Osteoblast (primary cell): ENCODE data around the gene PTOV1. TPM values are rescaled to one million over a fixed set of nuclear protein-coding genes. Genes with fewer than 3 reads are reported as not detected.
A peak's percentile ranks its signal among the peaks of the same experiment; 100 is the strongest.

Experiments used
- DNase-seq: peaks from one replicate; pipeline ENCODE4 v3.0.0; 2011; ENCODE audit warnings: low spot score, mixed read lengths; ENCODE audit not compliant: insufficient read length; ENCODE audit errors: missing footprints
- H2AFZ ChIP-seq: 2 replicates; pipeline ENCODE4 v1.6.0; 2011; ENCODE audit warnings: mild to moderate bottlenecking, low read length
- H3K27ac ChIP-seq: 2 replicates; pipeline ENCODE4 v1.5.1; 2011; ENCODE audit warnings: mild to moderate bottlenecking, low read depth, low read length, moderate library complexity
- H3K27me3 ChIP-seq: 2 replicates; pipeline ENCODE4 v1.6.0; 2012; ENCODE audit warnings: mild to moderate bottlenecking, control low read depth, inconsistent platforms, low read length, moderate library complexity; ENCODE audit not compliant: insufficient read depth
- H3K36me3 ChIP-seq: 2 replicates; pipeline ENCODE4 v1.5.1; 2011; ENCODE audit warnings: mild to moderate bottlenecking, low read length, control low read depth, moderate library complexity; ENCODE audit not compliant: insufficient read depth
- H3K4me1 ChIP-seq: 2 replicates; pipeline ENCODE4 v1.5.1; 2011; ENCODE audit warnings: mild to moderate bottlenecking, low read length, control low read depth, moderate library complexity; ENCODE audit not compliant: insufficient read depth
- H3K4me2 ChIP-seq: 2 replicates; pipeline ENCODE4 v1.6.0; 2011; ENCODE audit warnings: mild to moderate bottlenecking, low read length; ENCODE audit not compliant: insufficient read depth
- H3K4me3 ChIP-seq: fragments of 200-600 bp; sonication (generic); 3 replicates; pipeline ENCODE4 v1.5.1; 2012; ENCODE audit warnings: mild to moderate bottlenecking, low read length, inconsistent platforms; ENCODE audit not compliant: insufficient read depth
- H3K79me2 ChIP-seq: 2 replicates; pipeline ENCODE4 v1.6.0; 2012; ENCODE audit warnings: mild to moderate bottlenecking, low read length, control low read depth, inconsistent platforms; ENCODE audit not compliant: insufficient read depth
- H3K9me3 ChIP-seq: 2 replicates; pipeline ENCODE4 v1.5.1; 2011; ENCODE audit warnings: low read depth, low read length, control low read depth
- H4K20me1 ChIP-seq: 2 replicates; pipeline ENCODE4 v1.6.0; 2012; ENCODE audit warnings: mild to moderate bottlenecking, low read length, control low read depth; ENCODE audit not compliant: insufficient read depth
- total RNA-seq: library from RNA; depleted of rRNA; stranded (reverse); fragments of >200 nt; gene quantifications from 2 replicates; pipeline ENCODE4 v1.2.3, GENCODE V29; 2012
- TF ChIP-seq, protein P1 (sequence below): IDR thresholded peaks from 2 replicates; pipeline ENCODE4 v1.5.1; 2011; ENCODE audit warnings: mild to moderate bottlenecking, low read depth, low read length, moderate library complexity; ENCODE audit errors: extremely low read depth

The PTOV1 gene
- total RNA-seq, 1 donor = 39.4 TPM

DNA sequence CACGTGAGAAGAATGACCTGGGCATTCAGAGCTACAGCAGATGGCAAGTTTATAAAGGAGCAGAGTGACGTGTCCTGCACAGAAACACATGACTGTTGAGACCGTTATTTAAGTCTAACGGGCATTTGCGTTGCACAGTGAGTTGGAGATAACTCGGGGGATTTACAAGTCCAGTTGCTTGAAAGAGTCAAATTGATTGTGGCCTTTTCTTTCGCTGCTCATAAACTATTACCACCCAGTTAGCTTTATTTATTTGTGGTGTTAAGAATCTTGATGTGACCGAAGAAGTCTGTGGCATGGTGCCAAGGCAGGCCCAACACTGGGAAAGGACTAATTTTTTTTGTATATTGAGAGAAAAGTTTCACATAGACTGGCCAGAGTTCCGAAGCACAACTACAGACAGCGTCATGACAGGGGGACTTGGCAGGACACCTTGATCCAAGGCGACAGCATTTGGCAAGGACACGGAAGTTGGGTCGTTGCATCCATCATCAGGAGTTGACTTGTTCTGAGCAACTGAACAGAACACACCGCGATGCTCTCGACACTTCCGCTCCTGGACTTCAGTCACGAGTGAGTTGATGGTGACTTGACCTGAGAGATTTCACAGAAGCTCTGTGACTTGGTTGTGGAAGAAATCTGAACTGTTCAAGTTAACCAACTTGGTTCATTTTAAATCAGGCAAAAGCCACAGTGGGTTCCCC is 11.9 kb upstream of the PTOV1 start:
- H3K4me2 ChIP-seq = no peak overlapping the region
- H3K36me3 ChIP-seq = peaks cover 42% of the 10 kb centered on the region
- H4K20me1 ChIP-seq = no peaks in the 10 kb centered on the region
- no peaks in the 10 kb centered on the region for H3K79me2 ChIP-seq
- peak; percentile 58 for DNase-seq
- no peak overlapping the region for H3K27ac ChIP-seq
- no peak overlapping the region for H2AFZ ChIP-seq
- TF ChIP-seq, protein P1, sequence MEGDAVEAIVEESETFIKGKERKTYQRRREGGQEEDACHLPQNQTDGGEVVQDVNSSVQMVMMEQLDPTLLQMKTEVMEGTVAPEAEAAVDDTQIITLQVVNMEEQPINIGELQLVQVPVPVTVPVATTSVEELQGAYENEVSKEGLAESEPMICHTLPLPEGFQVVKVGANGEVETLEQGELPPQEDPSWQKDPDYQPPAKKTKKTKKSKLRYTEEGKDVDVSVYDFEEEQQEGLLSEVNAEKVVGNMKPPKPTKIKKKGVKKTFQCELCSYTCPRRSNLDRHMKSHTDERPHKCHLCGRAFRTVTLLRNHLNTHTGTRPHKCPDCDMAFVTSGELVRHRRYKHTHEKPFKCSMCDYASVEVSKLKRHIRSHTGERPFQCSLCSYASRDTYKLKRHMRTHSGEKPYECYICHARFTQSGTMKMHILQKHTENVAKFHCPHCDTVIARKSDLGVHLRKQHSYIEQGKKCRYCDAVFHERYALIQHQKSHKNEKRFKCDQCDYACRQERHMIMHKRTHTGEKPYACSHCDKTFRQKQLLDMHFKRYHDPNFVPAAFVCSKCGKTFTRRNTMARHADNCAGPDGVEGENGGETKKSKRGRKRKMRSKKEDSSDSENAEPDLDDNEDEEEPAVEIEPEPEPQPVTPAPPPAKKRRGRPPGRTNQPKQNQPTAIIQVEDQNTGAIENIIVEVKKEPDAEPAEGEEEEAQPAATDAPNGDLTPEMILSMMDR = no peak
- H3K4me3 ChIP-seq = no peak overlapping the region
- H3K4me1 ChIP-seq = no peaks in the 10 kb centered on the region
- no peaks in the 10 kb centered on the region for H3K27me3 ChIP-seq
- no peaks in the 10 kb centered on the region for H3K9me3 ChIP-seq

DNA sequence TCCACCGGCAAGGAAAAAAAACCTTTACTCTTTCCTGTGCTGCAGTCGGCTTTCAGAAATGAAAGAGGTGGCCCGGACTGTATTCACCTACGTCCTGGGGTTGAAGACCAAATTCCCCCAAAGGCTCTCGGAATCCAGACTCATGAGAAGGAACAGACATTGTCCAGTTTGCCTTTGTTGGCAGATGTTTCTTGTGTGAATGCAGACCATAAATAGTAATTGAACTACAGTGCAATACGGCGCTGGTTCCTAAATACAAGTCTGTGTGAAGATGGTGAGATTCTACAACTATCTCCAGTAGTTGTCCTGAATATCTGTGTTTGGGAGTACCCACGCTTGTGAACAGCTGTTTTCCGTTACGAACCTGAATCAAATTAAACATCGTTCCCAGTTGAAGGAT is 11.2 kb upstream of the PTOV1 start:
- Histone ChIP-seq H3K9me3 (no peaks in the 10 kb centered on the region), H3K4me1 (no peaks in the 10 kb centered on the region), H3K27ac (no peak overlapping the region), H4K20me1 (no peaks in the 10 kb centered on the region), H3K36me3 (peaks cover 42% of the 10 kb centered on the region), H3K79me2 (no peaks in the 10 kb centered on the region), H3K4me3 (no peak overlapping the region), H3K27me3 (no peaks in the 10 kb centered on the region), H3K4me2 (no peak overlapping the region), H2AFZ (no peak overlapping the region)
- DNase-seq = peak; percentile 34
- TF ChIP-seq, protein P1 = no peak

DNA sequence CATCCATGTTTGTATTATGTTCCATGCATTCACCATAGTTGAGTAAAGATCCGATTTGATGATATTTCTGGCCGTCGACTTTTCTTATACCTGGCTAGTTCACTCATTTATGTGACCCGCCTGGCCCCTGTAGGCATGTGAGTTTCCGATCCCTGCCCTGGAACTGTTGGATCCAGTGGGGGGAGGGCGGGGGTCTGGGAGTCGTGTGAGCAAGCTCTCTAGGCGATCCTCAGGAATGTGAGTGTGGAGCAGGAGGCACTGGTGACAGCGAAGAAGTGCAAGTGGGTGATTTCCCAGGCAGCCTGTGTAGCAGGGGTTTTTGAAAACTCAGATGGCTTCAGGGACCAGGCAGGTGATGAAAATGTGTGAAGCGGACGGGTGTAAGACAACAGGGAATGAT is 10.6 kb upstream of the PTOV1 start:
- Histone ChIP-seq H3K4me2 (no peak overlapping the region), H2AFZ (no peak overlapping the region), H3K9me3 (no peaks in the 10 kb centered on the region), H3K79me2 (no peaks in the 10 kb centered on the region), H4K20me1 (no peaks in the 10 kb centered on the region), H3K27me3 (no peaks in the 10 kb centered on the region), H3K36me3 (peaks cover 42% of the 10 kb centered on the region), H3K4me1 (no peaks in the 10 kb centered on the region), H3K4me3 (no peak overlapping the region), H3K27ac (no peak overlapping the region)
- TF ChIP-seq, protein P1 = no peak
- peak; percentile 30 for DNase-seq

DNA sequence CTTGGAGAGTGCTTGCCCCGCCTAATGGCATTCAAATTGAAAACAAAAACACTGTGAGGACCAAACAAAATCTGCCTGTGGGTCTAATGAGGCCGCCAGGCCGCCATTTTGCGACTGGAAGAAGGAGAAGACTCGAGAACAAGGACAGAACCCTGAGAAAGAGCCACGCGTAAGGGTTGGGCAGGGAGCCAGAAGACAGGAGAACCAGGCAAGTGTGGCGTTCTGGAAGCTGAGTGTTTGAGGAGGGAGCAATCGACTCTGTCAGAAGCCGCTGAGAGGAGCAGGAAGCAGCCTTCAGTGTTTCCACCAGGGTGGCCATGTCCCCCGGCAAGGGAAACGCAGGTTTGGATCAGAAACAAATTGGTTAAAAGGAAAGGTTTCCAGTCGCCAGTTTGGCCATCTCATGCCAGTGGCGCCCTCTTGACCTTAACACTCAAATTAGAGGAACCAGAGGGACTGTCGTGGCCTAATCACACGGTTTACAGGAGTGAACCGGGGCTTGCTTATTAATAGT is 10.2 kb upstream of the PTOV1 start:
- peak; percentile 47 for DNase-seq
- Histone ChIP-seq H3K36me3 (peaks cover 42% of the 10 kb centered on the region), H3K79me2 (no peaks in the 10 kb centered on the region), H2AFZ (no peak overlapping the region), H3K4me1 (no peaks in the 10 kb centered on the region), H3K4me3 (no peak overlapping the region), H3K4me2 (no peak overlapping the region), H4K20me1 (no peaks in the 10 kb centered on the region), H3K27me3 (no peaks in the 10 kb centered on the region), H3K9me3 (no peaks in the 10 kb centered on the region), H3K27ac (no peak overlapping the region)
- TF ChIP-seq, protein P1 = no peak
